ENCODE data around the gene TCF7. TPM values are rescaled to one million over a fixed set of nuclear protein-coding genes. Genes with fewer than 3 reads are reported as not detected.

Gene TCF7
- 0.28 and 0.55 TPM in 2 replicates for total RNA-seq

GRCh38 chr5:134113902-134114875, at the start of gene TCF7:
TCF7 (plus strand) TSS chr5:134114681; CDS start chr5:134114907, 226 bp downstream.

GRCh38 chr5:134176511-134177368, 62.3 kb downstream of the TCF7 start, which contains the start of gene SKP1:
SKP1 (minus strand) TSS chr5:134176950; CDS start chr5:134174022, 2,928 bp downstream.

Other genes starting within 250 kb of the TCF7 start
- gene C5orf15, start 146.1 kb upstream of the TCF7 start, total RNA-seq, result 41.4 and 46.8 TPM in 2 replicates
- 293 and 373 TPM in 2 replicates for gene VDAC1, start 109.7 kb upstream of the TCF7 start, total RNA-seq
- 233 and 320 TPM in 2 replicates for gene SKP1, start 62.3 kb downstream of the TCF7 start, total RNA-seq
- gene PPP2CA, start 111.4 kb downstream of the TCF7 start, total RNA-seq, result 43.4 and 55.8 TPM in 2 replicates